GM12801 (cell line): Measurements from ENCODE around the gene NTSR2.

Experiments used
- TF ChIP-seq, protein P1 (sequence below): IDR thresholded peaks from one replicate; pipeline ENCODE4 v1.5.1; 2011; ENCODE audit warnings: control low read depth; ENCODE audit not compliant: insufficient read length; ENCODE audit errors: extremely low read depth

The NTSR2 gene

DNA sequence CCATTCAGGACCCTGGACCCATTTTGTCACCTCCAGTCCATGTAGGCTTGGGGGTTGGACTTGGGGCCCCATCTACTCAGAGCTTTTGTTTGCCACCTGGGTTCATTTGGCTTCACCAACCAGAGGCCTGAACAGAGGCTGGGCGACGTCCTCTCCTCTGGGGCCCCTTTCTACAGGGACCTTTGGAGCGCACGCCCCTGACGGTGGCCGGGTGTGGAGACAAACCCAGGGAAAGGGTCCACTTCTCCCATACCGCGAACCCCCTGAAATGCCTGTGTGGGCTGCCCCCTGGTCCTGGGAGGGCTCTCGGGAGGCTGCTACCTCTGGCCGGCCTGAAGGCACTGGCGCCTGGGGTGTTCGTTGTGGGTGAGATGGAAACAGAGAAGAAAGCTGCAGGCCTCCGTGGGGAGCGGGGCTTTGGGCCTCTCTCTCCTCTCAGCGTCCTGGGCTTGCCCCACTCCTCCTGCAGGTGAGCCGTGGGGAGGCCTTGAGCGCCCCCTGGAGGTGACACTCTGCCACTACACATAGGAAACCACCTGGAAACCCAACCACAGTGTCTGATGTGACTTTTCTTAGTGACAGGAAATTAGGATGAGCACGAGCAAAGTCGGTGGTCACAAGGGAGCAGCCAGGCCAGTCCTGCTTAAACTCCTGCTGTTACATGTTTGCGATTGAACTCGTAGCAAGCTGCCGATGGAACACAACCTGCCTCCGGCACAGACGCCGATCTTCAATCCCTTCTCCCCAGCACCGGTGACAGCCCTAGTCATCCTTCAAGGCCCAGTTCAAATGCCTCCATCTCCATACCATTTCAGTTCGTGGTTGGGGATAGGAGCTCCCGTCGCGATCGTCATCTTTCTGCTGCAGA is 12.0 kb upstream of the NTSR2 start:
- TF ChIP-seq, protein P1, sequence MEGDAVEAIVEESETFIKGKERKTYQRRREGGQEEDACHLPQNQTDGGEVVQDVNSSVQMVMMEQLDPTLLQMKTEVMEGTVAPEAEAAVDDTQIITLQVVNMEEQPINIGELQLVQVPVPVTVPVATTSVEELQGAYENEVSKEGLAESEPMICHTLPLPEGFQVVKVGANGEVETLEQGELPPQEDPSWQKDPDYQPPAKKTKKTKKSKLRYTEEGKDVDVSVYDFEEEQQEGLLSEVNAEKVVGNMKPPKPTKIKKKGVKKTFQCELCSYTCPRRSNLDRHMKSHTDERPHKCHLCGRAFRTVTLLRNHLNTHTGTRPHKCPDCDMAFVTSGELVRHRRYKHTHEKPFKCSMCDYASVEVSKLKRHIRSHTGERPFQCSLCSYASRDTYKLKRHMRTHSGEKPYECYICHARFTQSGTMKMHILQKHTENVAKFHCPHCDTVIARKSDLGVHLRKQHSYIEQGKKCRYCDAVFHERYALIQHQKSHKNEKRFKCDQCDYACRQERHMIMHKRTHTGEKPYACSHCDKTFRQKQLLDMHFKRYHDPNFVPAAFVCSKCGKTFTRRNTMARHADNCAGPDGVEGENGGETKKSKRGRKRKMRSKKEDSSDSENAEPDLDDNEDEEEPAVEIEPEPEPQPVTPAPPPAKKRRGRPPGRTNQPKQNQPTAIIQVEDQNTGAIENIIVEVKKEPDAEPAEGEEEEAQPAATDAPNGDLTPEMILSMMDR, result no peak

DNA sequence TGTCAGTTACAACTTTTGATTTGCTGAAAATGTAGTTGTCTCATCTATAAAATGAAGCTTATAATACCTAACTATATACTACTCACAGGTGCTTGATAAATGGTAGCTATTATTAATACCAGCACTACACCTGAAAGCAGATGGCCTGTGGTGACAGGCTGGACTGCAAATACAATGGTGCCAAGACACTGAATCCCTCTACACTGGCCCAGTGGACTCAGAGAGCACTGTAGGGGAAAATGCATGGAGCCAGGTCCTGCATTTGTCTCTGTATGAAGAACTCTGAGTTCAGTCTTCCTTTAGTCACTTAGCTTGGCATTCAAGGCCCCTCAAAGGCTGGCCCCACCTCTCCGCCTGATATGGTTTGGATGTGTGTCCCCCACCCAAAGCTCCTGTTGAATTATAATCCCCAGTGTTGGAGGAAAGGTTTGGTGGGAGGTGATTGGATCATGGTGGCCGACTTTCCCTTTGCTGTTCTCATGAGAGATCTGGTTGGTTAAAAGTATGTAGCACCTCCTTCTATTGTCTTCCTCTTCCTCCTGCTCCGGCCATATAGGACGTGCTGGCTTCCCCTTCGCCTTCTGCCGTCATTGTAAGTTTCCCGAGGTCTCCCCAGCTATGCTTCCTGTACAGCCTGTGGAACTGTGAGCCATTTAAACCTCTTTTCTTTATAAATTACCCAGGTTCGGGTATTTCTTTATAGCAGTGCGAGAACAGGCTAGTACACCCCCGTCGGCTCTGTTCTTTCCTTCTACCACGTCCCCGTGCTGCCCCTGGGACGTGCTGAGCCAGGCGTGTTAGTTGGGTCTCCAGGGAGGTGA is 11.1 kb upstream of the NTSR2 start:
- TF ChIP-seq, protein P1, result no peak

DNA sequence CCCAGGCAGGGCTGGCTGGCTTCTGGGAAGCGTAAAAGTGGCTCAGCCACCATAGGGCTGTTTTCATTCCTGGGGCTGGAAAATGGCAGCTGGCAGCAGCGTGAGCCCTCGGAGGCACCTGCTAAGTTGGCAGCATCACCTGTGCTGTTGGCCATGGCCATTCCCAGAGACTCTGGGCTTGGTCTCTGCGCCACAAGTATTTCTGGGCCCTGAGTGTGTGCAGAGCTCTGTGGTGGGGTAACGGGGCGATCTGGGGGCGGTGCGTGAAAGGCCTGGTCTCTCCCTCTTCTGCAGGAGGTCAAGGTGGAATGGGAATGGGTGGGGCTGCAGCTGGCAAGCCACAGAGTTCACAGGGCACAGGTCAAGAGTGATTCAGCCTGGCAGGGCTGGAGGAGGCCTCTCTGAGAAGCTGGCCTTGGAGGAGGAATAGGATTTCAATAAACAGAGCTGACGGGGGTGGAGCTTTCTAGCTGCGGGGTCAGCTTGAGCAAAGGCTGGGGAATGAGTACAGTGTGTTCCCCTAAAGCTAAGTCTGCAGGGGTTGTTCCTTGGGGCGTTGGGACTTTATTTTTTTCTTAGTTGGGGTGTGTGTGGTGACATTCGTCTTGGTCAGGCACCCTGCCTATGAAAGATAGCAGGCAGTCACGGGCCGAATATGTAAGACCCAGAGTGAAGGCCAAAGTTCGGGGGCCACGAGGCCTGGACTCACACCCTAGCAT is 10.3 kb upstream of the NTSR2 start:
- TF ChIP-seq, protein P1, result no peak

DNA sequence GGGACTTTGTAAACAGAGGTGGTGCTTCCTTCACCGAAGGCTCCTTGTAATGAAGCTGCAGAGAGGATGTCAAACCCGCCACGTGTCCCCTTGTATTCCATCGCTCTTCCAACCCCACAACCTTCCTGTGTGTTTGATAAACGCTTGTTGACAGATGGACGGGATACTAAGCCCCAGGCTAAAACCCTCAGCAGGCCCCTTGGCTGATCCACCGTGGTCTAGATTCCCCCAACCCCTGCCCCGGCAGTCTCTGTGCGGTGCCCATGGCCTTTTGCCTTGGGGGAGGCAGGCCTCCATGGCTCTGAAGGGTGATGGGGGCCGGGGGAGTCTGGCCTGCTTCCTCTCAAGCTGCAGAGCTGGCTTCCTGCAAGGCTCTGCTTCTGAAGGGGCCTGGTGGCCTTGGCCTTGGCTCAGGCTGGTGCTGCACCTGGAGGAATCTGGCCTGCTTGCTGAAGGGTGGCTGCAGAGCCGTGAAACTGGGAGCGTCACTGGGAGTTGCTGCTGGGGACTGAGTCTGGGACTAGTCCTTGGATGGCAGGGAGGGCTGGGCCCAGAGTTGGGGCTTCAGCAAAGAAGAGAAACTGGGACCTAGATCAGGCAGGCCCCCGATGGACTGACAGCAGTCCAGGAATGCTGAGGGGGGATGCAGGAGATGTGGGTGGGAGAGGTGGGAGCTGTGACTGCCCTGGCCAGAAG is 9.6 kb upstream of the NTSR2 start:
- TF ChIP-seq, protein P1, result no peak

- TF ChIP-seq, protein P1, result no peak
Observed at GRCh38 chr2:11679016-11679415, 9.0 kb upstream of the NTSR2 start.

DNA sequence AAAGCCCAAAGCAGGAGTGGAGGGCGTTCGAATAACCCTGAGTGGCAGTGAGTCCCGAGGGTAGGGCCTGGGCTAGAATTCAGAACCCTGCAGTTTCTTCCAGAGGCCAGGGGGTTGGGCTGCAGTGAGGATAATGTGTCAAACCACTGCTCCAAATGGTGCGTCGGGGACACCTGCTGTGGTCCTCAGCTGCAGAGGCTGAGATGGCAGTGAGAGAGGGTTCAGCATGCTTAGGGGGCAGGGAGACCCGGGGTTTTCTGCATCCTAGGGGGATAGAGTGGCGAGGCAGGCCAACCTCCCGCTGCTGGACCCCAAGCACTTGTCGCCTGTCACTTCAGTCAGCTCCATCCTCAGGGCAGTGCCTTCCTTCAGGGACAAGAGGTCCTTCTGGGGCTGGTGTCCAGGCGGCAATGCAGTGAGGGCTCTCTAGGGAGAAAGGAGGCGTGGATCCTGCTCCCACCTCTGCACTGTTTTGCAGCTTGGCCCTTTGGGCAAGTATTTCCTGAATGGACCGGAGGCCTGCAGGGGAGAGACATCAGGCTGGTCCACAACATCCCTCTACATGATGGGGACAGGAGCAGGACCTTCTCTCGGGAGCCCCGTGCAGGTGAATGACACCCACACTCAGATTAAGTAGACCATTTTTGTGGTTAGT is 8.4 kb upstream of the NTSR2 start:
- TF ChIP-seq, protein P1, result no peak
